ENCODE measurements around the gene UGCG. TPM values are rescaled to one million over a fixed set of nuclear protein-coding genes. Genes with fewer than 3 reads are reported as not detected.

The UGCG gene
- total RNA-seq, 1 experiment from 2014 or later = 88.7 TPM

GRCh38 chr9:111928359-111928720 lies 31.7 kb downstream of the UGCG start:
- Histone ChIP-seq H3K4me1 (replicated peaks; ENCODE audit: insufficient read depth) (no peaks in the 10 kb centered on the region; the same call in 1 of the 2 replicates), H3K4me2 (no peak overlapping the region), H2AFZ (no peak overlapping the region), H3K4me3 (no peak overlapping the region), H3K9me3 (ENCODE audit: insufficient read depth, low read depth) (no peaks in the 10 kb centered on the region), H3K9me2 (ENCODE audit: insufficient read depth) (no peaks in the 10 kb centered on the region), H3F3A (ENCODE audit: insufficient read depth, low read depth) (peaks cover 31% of the 10 kb centered on the region), H3K27ac (no peak overlapping the region), H3K27me3 (ENCODE audit: insufficient read depth, low read depth) (no peaks in the 10 kb centered on the region), H4K20me1 (ENCODE audit: insufficient read depth) (no peaks in the 10 kb centered on the region; the same call in 1 of the 2 replicates), H3K79me2 (ENCODE audit: low read depth) (peaks cover 42% of the 10 kb centered on the region), H3K36me3 (ENCODE audit: low read depth) (peaks cover 47% of the 10 kb centered on the region)
- POLR2A ChIA-PET (ENCODE audit: unreplicated experiment) = interaction anchor here (0.6 kb wide), 2 partner anchors 217 to 1192 kb away, joined by 7 to 8 read pairs; no protein-coding TSS in a partner anchor
- no TSS peak for BruUV-seq (replicated peaks)
- DNase-seq = no peak
- intact Hi-C loops (cut with micrococcal nuclease; ENCODE audit: unreplicated experiment) = no loop called here
- CTCF ChIA-PET = interaction anchor here (0.9 kb wide), 1 partner anchor 146 kb away, joined by 4 read pairs; no protein-coding TSS in a partner anchor
- no peak for TF ChIP-seq EZH2 (IDR thresholded peaks at IDR 0.05; ENCODE audit: low read depth)
- no peak for TF ChIP-seq CTCF (conservative IDR thresholded peaks at IDR 0.05)

- Histone ChIP-seq H3K79me2 (ENCODE audit: low read depth) (0 out of 2 replicates have a peak, but pooled peaks cover 5% of the 10 kb centered on the region), H3K27me3 (ENCODE audit: insufficient read depth, low read depth) (no peaks in the 10 kb centered on the region), H3K27ac (no peak overlapping the region), H4K20me1 (ENCODE audit: insufficient read depth) (no peaks in the 10 kb centered on the region), H2AFZ (no peak overlapping the region), H3K4me3 (no peak overlapping the region), H3K9me3 (ENCODE audit: insufficient read depth, low read depth) (no peaks in the 10 kb centered on the region), H3K4me1 (replicated peaks; ENCODE audit: insufficient read depth) (no peaks in the 10 kb centered on the region), H3K4me2 (no peak overlapping the region), H3K36me3 (ENCODE audit: low read depth) (peaks cover 44% of the 10 kb centered on the region), H3K9me2 (ENCODE audit: insufficient read depth) (no peaks in the 10 kb centered on the region), H3F3A (ENCODE audit: insufficient read depth, low read depth) (peaks cover 32% of the 10 kb centered on the region; the same call in 1 of the 2 replicates)
- TF ChIP-seq CTCF (conservative IDR thresholded peaks at IDR 0.05) = no peak
- no peak for TF ChIP-seq EZH2 (IDR thresholded peaks at IDR 0.05; ENCODE audit: low read depth)
- DNase-seq = no peak
- no TSS peak for BruUV-seq (replicated peaks)
- POLR2A ChIA-PET (ENCODE audit: unreplicated experiment) = no interaction called here
- CTCF ChIA-PET = interaction anchor here (1.4 kb wide), 1 partner anchor 140 kb away, joined by 3 read pairs; no protein-coding TSS in a partner anchor
- intact Hi-C loops (cut with micrococcal nuclease; ENCODE audit: unreplicated experiment) = loop anchor here (5.0 to 10.0 kb wide), 3 partner anchors 138 to 340 kb away; partner anchors contain the start of gene PTGR1
These were observed 38.1 kb downstream of the UGCG start for GRCh38 chr9:111934747-111935146.

GRCh38 chr9:111936391-111936790 lies 39.8 kb downstream of the UGCG start:
- Histone ChIP-seq H3K79me2 (ENCODE audit: low read depth) (no peaks in the 10 kb centered on the region), H3K9me3 (ENCODE audit: insufficient read depth, low read depth) (no peaks in the 10 kb centered on the region), H3F3A (ENCODE audit: insufficient read depth, low read depth) (peaks cover 28% of the 10 kb centered on the region; the same call in 1 of the 2 replicates), H3K4me3 (no peak overlapping the region), H2AFZ (no peak overlapping the region), H3K36me3 (ENCODE audit: low read depth) (peaks cover 31% of the 10 kb centered on the region), H3K9me2 (ENCODE audit: insufficient read depth) (no peaks in the 10 kb centered on the region), H3K27ac (no peak overlapping the region), H3K4me1 (replicated peaks; ENCODE audit: insufficient read depth) (no peaks in the 10 kb centered on the region), H3K4me2 (no peak overlapping the region), H3K27me3 (ENCODE audit: insufficient read depth, low read depth) (no peaks in the 10 kb centered on the region), H4K20me1 (ENCODE audit: insufficient read depth) (no peaks in the 10 kb centered on the region)
- BruUV-seq (replicated peaks) = no TSS peak
- ChIA-PET POLR2A (ENCODE audit: unreplicated experiment) (interaction anchor here (0.5 kb wide), 1 partner anchor 11 kb away, joined by 6 read pairs; no protein-coding TSS in a partner anchor), CTCF (interaction anchor here (0.9 kb wide), 1 partner anchor 138 kb away, joined by 5 read pairs; no protein-coding TSS in a partner anchor)
- intact Hi-C loops (cut with micrococcal nuclease; ENCODE audit: unreplicated experiment) = loop anchor here (10.0 kb wide), 1 partner anchor 342 kb away; the partner anchor contains the start of gene PTGR1
- TF ChIP-seq EZH2 (IDR thresholded peaks at IDR 0.05; ENCODE audit: low read depth) = no peak
- no peak for DNase-seq

All from PC-9 (cell line).